GM19025 (cell line): Measurements from ENCODE around the gene PKP4.

ENCODE experiments used
- ATAC-seq: cut with Tn5 transposase; IDR thresholded peaks from one replicate; pipeline ENCODE4 v1.9.1; 2021; ENCODE audit warnings: mild to moderate bottlenecking, low read depth, moderate library complexity; ENCODE audit not compliant: unreplicated experiment

PKP4 gene

GRCh38 chr2:158495175-158495574 lies 38.4 kb downstream of the PKP4 start:
- ATAC-seq = no peak

DNA sequence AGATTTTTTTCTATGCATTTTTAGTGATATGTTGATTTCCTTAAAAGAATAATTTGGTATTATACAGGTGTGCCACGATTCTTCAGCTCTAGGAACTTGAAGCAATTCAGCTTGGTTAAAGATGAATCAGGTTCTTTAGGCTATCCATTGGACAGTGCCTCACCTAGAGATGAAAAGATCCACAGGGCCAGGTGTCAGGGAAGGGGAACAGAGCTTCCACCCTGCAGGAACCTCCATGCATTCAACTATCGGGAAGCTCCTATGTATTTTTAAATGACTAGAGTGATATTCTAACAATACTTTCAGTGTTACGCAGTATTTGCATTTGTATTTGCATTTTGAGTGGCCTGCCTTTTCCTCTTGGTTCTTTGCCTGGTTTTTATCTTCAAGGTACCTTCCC lies 40.2 kb downstream of the PKP4 start:
- no peak for ATAC-seq

DNA sequence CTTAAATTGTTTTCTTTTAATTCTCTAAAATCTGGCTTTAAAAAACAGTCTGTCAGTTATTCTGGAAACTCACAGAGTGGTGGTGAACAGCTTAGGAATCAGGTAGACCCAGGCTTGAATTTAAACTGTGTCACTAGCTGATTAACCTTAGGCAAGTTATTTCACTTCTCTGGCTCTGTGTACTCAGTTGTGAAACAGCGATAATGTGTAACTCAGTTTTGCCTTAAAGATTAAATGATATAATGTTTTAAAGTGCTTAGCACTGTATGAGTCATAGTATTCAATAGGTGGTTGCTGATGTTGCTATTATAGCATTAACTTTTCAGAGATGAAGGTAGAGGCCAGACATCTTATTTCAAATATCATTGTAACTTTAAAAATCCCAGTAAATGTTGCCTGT lies 40.7 kb downstream of the PKP4 start:
- ATAC-seq = no peak

- ATAC-seq = no peak
These were observed 41.4 kb downstream of the PKP4 start for GRCh38 chr2:158498043-158498748.

GRCh38 chr2:158498749-158499136 lies 42.0 kb downstream of the PKP4 start:
- ATAC-seq = no peak

DNA sequence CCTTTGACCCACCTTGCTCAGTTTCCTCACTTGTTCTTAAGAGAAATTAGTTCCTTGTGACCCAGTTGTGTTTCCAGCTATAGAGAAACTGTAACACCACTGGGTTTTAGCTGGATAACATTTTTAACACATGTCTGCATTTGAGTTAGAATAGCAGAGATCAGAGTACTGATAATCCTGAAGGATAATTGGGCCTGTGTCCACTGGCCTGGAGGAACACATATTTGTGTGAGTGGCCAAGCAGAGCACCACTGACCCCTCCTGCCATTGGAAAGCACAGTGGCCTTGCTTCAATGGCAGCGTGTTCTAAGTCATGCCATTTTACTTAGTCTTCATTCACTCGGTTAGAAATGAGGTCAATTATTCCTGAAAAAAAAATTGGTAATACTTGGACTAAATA lies 42.6 kb downstream of the PKP4 start:
- ATAC-seq = no peak

- no peak for ATAC-seq
These were observed 43.6 kb downstream of the PKP4 start for GRCh38 chr2:158500333-158500732.

- ATAC-seq = no peak
These were observed 44.5 kb downstream of the PKP4 start for GRCh38 chr2:158501301-158501700.

- ATAC-seq = no peak
These were observed 46.2 kb downstream of the PKP4 start for GRCh38 chr2:158502974-158503373.

GRCh38 chr2:158504088-158504487 lies 47.3 kb downstream of the PKP4 start:
- ATAC-seq = no peak

DNA sequence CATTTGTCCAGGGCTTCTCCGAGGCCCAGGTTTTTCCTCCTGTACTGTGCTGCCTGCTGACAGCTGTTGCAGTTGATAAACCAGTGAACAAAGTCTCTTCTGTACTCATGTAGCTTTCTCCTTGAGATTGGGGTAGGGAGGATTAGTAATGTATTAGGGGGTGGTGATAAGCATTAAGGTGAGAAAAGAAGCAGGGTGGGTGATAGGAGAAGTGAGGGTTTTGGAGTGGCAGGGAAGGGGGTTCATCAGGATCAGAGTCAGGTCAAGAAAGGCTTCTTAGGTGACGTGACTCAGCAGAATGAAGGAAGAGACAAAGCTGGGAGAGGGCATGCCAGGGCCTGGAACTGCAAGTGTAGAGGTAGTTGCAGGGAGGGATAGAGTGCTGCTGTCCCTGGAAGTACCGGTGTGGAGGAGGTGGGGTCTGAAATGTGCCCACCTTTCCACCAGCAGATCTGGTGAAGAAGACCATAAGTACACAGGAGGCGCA lies 48.7 kb downstream of the PKP4 start:
- ATAC-seq = no peak

DNA sequence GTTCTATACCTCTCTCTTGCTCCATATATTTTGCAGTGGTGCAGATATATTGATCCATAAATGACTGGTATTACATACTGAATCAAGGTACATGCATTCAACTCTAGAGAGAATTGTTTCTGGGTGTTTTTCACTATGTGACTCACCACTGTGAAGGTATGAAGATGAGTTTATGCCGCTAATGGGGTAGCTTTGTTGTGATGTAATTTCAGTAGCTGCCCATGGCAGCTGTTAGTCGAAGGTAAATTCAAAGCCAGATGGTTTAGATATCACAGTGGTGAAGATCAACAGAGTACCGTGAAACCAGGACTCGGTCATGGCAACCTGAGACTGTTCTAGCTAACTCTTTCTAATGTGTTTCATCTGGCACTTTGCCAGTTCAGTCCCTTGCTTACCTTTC lies 50.4 kb downstream of the PKP4 start:
- peak; percentile 78 for ATAC-seq

DNA sequence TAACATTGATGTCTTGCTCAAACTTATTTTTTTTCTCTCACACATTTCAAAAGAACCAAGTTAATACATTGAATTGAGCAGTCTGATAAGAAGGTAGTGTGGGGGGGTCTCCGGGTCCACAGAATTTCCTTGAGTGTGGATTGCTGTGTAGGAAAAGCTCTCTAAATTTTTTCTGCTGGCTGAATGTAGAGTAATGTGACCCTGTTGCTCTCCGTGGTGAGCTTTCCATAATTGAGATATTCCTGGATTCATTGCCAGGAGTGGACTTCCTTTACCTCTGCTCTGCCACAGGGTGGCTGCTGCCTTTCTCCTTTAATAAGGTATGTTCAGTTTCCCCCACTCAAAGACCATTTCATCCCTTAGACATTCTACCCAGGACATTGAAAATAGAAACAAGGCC lies 50.9 kb downstream of the PKP4 start:
- ATAC-seq = no peak

DNA sequence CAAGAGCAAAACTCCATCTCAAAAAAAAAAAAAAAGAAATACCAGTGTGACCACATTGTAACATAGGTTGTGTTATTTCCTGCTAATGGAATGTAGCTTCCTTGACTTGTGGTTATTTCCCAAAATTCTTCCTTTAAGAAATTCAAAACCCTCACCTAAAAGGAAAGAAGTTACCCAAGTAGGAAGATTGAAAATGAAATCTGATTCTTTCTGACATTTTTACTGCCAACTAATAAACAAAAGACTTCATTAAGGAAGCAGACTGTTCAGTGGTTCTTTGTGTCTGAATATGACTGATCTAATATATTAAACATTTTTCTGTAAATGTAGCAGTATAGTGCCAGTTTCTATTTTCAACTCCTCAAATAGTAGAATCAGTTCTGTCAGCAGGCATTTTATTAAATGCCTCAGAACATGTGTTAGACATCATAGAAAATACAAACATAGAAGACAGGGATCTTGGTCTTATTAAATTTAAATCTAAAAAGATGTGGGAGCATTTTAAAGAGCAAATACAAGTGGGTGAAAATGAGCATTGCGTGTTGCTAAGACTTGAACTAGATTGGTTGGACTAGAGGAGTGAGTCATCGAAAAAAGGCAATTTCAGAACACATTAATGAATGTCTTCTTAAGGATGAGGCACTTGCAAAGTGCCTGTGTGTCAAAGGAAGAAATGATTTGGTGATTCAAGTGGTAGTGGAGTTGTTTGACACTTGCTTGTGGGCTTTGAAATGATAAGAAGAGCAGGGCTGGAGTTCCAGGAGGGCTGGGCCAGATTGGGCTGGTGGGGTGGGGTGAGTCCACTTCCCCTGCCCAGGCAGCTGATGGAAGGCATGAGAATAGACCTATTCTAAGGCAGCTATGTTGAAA lies 53.4 kb downstream of the PKP4 start:
- ATAC-seq = no peak

DNA sequence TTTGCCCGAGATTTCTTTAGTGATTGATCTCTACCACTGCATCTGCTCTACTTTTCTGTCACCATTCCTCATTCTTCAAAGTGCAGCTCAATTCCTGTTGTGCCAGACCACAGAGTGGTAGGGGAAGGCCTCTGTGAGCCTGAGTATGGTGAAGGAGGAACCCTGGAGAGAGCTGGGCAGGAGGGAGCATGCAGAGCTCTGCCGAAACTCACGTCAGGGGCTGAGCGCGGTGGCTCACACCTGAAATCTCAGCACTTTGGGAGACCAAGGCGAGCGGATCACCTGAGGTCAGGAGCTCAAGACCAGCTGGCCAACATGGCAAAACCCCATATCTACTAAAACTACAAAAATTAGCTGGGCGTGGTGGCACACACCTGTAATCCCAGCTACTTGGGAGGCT lies 54.1 kb downstream of the PKP4 start:
- ATAC-seq = no peak

GRCh38 chr2:158511706-158512105 lies 55.0 kb downstream of the PKP4 start:
- no peak for ATAC-seq

DNA sequence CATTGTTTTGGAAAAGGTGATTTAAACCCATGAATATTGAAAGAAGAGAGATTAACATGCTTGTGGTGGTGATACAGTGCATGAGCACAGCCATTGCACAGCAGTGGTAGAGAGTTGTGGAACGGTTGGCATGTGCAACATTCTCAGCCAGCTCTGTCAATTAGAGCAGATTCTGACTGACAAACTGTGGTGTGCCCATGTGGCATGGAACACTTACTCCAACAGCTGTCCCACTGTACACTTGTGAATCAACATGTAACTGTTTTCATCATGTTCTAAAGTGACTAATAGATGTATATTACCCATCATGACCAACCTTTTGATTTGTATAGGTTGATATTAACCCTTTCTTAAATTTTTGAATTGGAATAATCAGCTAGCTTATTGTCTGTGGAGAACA lies 55.6 kb downstream of the PKP4 start:
- no peak for ATAC-seq

- ATAC-seq = no peak
These were observed 57.1 kb downstream of the PKP4 start for GRCh38 chr2:158513841-158514240.

DNA sequence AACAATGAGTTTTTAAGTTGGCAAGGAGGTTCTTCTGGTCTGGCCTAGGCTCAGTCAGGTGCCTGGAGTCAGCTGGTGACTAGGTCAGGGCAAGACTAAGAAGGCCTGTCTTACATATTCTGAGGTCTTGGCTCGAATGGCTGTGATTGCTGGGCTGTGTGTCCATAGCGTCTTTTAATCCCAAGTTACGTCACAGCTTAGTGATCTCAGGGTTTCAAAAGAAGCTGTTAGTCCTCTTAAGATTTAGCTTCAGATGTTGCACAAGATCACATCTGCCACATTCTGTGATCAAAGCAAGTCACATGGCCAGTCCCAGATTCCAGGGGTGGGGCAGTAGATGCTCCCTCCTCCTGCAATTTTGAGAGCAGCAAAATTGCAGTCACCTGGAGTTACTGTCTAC lies 61.3 kb downstream of the PKP4 start:
- ATAC-seq = no peak

- no peak for ATAC-seq
These were observed 62.7 kb downstream of the PKP4 start for GRCh38 chr2:158519481-158519880.

DNA sequence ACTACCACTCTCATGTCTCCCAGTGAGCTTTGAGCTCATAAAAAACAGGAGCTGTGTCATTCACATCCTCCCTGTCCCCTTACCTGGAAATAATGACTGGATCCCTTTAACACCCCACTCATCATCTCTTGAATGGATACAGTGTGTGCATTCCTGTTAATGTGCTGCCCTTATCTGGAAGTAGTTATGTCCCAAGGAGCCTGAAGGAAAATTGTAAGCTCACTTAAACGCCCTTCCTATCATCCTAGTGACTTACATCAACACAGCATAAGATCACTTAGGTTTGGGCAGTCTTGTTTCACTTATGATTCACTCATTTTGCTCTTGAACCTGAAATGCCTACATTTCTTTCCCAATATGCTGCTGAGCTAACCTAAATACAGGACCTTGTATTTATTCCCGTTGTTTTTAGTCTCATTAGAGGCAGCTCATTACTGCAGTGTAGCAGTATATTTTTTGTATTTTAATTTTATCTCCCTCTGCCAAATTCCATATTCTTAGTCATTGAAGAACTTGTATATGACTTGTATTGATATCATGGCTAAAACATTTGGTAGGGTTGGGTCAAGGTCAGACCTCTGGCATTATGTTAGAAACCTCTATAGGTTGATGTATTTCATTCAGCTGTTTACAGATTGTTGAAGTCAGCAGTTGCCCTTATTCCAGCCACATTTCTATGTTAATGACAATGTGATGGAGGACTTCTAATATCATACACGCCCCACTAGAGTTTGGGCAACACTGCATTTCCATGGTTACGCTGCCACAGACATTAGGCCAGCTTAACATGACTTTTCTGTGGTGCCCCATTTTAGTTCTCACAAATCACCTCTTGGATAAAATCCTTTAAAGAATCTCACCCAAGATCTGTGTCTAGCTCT lies 72.9 kb downstream of the PKP4 start:
- ATAC-seq = no peak
